GM21619 (cell line): ENCODE results near the gene INCA1.
A peak's percentile ranks its signal among the peaks of the same experiment; 100 is the strongest.
"Not testable (repeated sequence)": the region's sequence is repeated elsewhere in the genome, so short reads cannot be mapped to it uniquely, and the experiment has no call there.

ENCODE experiments used
- ATAC-seq: cut with Tn5 transposase; IDR thresholded peaks from one replicate; pipeline ENCODE4 v1.9.1; 2021; ENCODE audit not compliant: unreplicated experiment

Gene INCA1, protein sequence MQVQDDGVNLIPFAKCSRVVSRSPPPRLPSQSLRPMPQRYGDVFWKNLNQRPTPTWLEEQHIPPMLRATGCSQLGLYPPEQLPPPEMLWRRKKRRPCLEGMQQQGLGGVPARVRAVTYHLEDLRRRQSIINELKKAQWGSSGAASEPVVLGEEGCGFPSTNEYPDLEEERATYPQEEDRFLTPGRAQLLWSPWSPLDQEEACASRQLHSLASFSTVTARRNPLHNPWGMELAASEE

DNA sequence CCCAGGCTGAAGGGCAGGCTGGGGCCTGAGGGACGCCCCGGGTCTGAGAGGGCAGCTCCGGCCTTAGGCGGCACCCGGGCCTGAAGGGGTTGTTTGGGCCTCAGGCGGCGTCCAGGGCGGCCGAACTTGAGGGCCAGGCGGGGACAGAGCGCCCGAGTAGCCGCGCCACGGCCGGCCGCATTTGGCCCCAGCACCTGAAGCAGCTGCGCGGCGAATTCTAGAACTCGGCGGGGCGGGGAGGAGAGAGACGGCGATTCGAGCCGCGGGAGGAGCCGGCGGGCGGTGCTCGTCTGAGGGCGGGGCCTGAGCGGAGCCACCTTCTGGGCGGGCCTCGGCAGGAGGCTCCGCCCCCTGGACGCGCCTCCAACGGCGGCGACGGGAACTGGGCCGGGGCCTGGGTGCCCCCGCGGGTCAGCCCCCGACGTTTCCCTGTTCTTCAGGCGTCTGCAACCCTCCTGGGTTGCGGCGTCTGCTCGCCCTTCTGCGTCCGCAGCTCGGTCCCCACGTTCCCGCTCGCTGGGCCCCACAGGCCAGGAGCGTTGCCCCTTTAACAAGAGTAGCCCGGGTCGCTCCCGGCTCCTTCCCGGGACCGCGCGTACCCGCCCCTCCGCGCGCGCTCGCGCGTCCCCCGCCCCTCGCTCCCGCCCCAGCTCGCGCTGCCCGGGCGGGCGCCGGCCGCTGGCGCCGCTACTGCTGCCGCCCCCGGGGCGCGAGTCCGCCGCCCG is at the start of gene INCA1, which contains the start of gene KIF1C:
Gene INCA1, minus strand, starts transcription at position 221 of the 725 bp plus-strand sequence. CDS start 3,085 bp downstream, outside the sequence.
Gene KIF1C, plus strand, starts transcription at position 649 of the 725 bp plus-strand sequence. CDS start 2,297 bp downstream, outside the sequence.
- ATAC-seq = peak; percentile 81

- no peak for ATAC-seq
Observed at GRCh38 chr17:5045496-5045895, 48.2 kb upstream of the INCA1 start.

DNA sequence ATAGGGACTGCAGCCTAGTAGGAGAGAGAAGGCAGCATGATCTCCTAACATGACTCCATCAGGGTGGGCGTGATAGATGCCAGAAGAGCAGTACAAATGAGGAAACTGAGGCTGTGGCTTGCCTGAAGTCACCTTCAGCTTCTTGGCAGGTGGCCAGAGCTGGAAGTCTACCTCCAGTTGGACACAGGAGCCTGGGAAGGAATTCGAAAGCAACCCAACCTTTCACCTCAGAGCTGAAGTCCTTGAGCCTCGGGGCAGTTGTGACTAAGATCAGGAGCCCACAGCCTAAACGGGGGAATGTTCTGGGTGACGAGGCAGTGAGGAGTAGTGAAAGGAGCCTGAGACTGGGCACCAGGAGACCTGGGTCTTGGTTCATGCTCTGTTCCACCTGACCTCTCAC is 47.3 kb upstream of the INCA1 start:
- ATAC-seq = no peak

DNA sequence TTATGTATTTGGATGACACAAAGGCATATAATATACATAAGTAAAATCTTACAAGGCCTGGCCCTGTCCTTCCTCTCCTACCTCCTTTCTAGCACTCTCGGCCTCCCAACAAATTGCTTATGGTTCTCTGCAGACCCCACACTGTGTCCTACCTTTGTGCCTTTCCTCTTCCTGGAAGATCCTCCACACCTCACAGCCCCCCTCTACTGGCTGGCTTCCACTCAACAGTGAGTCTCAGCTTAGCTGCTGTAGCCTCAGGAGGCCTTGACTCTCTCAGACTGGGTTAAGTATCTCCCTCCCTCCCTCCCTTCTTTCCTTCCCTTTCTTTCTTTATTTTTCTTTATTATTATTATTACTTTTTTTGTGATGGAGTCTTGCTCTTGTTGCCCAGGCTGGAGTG is 46.2 kb upstream of the INCA1 start:
- ATAC-seq = no peak

- ATAC-seq = no peak
Observed at GRCh38 chr17:5042157-5043022, 45.1 kb upstream of the INCA1 start.

GRCh38 chr17:5035315-5035714 is 38.0 kb upstream of the INCA1 start, which contains the start of gene SLC52A1:
Gene SLC52A1, minus strand, starts transcription at chr17:5035426. Its CDS starts 820 bp downstream, at chr17:5034606.
- ATAC-seq = no peak

DNA sequence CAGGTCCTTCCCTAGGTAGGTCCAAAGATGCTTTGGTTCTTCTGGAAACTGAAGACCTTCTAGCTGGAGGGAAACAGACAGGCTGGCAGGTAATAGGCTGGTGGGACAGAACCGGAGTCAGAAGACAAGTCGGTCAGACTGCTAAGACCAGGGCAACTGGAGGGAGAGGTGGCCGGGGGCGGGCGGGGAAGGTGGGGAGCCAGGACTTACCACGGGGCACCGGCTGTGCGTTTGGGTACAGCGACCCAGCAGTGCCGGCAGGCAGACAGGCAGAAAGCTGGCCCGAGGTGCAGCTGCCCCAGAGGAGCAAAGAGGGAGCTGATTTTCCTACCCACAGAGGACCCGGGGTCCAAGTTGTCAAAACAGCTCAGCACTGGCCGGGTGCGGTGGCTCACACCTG is 37.3 kb upstream of the INCA1 start:
- ATAC-seq = no peak

- no peak for ATAC-seq
Observed at GRCh38 chr17:5034063-5034462, 36.7 kb upstream of the INCA1 start.

DNA sequence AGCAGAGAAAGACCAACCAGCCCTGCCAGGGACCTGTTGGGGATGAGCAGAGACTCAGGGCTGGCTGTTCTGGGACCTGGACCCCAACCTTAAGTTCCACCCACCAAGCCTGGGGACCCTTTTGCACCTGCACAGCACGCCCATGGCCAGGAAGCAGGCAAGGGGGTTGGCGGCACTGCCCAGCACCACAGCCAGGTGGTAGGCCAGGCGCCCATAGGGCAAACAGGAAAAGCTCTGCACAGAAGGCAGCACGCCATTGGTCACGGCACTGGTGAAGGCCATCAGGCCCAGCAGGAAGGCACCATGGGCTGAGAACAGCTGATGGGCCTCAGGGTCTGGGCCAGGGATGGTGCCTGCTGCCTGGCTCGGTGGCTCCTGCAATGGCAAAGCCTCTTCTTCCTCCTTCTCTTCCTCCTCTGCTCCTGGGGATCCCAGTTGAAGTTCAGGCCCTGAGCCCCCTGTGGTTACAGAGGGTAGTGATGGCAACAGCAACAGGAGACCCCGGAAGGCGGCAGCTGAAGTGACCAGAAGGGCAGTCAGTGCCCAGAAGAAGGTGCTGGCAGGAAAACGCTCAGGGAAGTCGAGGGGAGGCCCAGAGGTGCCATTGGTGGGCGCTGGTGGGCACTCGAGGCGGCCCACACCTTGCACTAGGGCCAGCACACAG is 36.2 kb upstream of the INCA1 start:
- no peak for ATAC-seq

- no peak for ATAC-seq
Observed at GRCh38 chr17:5032865-5033264, 35.5 kb upstream of the INCA1 start.

DNA sequence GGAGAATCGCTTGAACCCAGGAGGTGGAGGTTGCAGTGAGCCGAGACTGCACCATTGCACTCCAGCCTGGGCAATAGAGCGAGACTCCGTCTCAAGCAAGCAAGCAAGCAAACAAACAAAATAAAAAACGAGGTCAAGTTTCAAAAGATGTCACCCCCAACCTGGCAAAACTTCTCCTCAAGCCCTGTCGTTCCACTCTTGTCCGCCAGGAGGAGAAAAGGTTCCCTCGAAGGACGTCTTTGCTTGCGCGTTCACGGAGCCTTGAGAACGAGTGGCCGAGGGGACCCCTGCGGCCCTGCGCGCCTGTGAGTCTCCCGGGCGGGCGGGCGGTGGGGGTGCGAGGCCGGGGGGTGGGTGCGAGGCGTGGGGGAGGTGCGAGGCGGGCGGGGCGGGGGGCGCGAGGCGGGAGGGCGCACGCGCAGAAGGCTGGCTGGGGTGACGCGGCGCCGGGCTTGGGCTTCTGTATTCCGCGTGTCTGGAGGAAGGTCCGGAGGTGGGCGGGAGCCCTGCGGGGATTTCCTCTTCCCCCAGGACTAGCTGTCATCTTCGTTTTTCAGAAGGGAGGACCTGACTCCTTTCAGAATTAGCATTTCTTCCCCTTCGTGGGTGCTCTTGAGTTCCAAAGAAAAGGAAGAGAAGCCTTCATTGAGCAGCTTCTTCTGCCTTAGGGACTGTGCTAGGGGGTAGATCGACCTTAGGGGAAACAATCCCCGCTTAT is 34.2 kb upstream of the INCA1 start:
- peak; percentile 69 for ATAC-seq

DNA sequence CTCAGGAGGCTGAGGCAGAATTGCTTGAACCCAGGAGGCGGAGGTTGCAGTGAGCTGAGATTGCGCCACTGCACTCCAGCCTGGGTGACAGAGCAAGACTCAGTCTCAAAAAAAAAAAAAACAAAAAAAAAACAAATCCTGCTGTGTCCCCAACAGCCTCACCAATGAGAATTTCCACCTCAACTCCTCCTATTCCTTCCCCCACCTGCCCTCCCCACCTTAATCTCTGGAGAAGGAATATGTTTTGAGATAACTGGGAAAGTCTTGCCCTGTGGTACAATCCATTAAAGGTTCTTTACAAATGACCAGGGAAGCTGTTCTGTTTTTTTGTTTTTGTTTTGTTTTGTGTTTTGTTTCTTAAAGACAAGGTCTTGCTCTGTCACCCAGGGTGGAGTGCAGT is 32.8 kb upstream of the INCA1 start:
- not testable (repeated sequence) for ATAC-seq

- ATAC-seq = no peak
Observed at GRCh38 chr17:5027916-5028315, 30.6 kb upstream of the INCA1 start.

DNA sequence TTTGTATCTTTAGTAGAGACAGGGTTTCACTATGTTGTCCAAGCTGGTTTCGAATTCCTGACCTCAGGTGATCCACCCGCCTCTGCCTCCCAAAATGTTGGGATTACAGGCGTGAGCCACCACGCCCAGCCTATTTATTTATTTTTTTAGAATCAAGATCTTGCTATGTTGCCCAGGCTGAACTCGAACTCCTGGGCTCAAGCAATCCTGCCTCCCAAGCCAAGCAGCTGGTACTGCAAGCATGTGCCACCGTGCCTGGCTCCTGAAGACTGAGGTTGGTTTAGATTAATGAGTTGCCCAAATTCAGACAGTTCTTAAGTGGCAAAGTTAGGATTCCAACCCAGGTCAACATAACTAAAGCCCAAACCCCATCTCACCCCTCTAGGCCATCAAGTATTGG is 30.0 kb upstream of the INCA1 start:
- ATAC-seq = no peak

- ATAC-seq = no peak
Observed at GRCh38 chr17:5024604-5025003, 27.3 kb upstream of the INCA1 start.

DNA sequence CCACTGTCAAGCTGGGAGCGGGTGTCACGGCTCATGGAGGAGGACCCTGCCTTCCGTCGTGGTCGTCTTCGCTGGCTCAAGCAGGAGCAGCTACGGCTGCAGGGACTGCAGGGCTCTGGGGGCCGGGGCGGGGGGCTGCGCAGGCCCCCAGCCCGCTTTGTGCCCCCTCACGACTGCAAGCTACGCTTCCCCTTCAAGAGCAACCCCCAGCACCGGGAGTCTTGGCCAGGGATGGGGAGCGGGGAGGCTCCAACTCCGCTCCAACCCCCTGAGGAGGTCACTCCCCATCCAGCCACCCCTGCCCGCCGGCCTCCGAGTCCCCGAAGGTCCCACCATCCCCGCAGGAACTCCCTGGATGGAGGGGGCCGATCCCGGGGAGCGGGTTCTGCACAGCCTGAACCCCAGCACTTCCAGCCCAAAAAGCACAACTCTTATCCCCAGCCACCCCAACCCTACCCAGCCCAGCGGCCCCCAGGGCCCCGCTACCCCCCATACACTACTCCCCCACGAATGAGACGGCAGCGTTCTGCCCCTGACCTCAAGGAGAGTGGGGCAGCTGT is 26.3 kb upstream of the INCA1 start:
- no peak for ATAC-seq

- ATAC-seq = no peak
Observed at GRCh38 chr17:5022171-5022711, 24.9 kb upstream of the INCA1 start.

DNA sequence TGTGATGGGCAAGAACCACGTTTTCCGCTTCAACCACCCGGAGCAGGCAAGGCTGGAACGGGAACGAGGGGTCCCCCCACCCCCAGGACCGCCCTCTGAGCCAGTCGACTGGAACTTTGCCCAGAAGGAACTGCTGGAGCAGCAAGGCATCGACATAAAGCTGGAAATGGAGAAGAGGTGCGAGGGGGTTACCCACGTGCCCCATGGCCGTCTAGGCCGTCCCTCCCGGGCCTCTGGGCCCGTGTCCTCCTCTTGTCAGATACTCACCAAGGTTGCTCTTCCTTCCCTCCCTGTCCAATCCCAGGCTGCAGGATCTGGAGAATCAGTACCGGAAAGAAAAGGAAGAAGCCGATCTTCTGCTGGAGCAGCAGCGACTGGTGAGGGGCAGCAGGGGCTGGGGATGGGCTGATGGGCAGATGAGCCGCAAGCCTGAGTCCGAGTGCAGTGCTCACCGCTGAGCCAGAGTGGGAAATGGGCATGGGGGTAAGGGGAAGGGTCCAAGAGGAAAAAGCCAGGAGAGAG is 23.2 kb upstream of the INCA1 start:
- no peak for ATAC-seq

- no peak for ATAC-seq
Observed at GRCh38 chr17:5019475-5019956, 22.2 kb upstream of the INCA1 start.
